HCT116 (cell line): Measurements from ENCODE around the gene ILF2. TPM values are rescaled to one million over a fixed set of nuclear protein-coding genes. Genes with fewer than 3 reads are reported as not detected.

Experiments
- ATAC-seq: fragments of 200-7000 bp; cut with Tn5 transposase; 2 replicates; pipeline ENCODE4 v1.9.1; 2020; ENCODE audit warnings: mild to moderate bottlenecking, moderate library complexity
- BruUV-seq: library from RNA; stranded (reverse); fragments of 400-500 nt; replicated peaks from 2 replicates; lab custom pipeline; 2021; lab: Mats Ljungman, UMichigan
- CTCF ChIA-PET: fragments of 300-600 bp; sonication (Branson Sonifier 250); formaldehyde crosslinking; loops from one replicate; lab custom pipeline; 2021; ENCODE audit warnings: antibody characterized with exemption; lab: Charles Lee
- POLR2A ChIA-PET: fragments of 300-600, 350-600 bp; sonication (Branson Sonifier 250); formaldehyde crosslinking; loops from one replicate; lab custom pipeline; 2021; ENCODE audit warnings: antibody characterized with exemption; lab: Charles Lee
- RAD21 ChIA-PET, 2 experiments: fragments of 300-600 bp; sonication (Branson Sonifier 250); formaldehyde crosslinking; loops; one replicate each; lab custom pipeline; 2023; ENCODE audit warnings: low total read pairs in 2 of 2; ENCODE audit not compliant: uncharacterized antibody in 2 of 2, unreplicated experiment in 2 of 2, low non-redundant PET in 1 of 2; lab: Charles Lee
- DNase-seq: peaks from one replicate; pipeline ENCODE4 v3.0.0-alpha.2; 2010; ENCODE audit warnings: low read depth, low spot score
- H2AFZ ChIP-seq: fragments of 200-600 bp; shearing (Covaris generic), sonication (generic); 2 replicates; pipeline ENCODE4 v1.6.1; 2017; ENCODE audit warnings: low read depth, mixed run types, mixed read lengths, antibody characterized with exemption, low read length; ENCODE audit not compliant: poor library complexity, severe bottlenecking
- H3K27ac ChIP-seq: 2 replicates; pipeline ENCODE4 v1.5.1; 2012; ENCODE audit warnings: low read depth, low read length
- H3K27me3 ChIP-seq: fragments of 200-600 bp; sonication (generic); 2 replicates; pipeline ENCODE4 v1.6.1; 2016; ENCODE audit warnings: mixed run types, low read length, mixed read lengths; ENCODE audit not compliant: insufficient read depth
- H3K36me3 ChIP-seq, 2 experiments: fragments of 200-500 bp in 1 of 2; fragments of 200-600 bp in 1 of 2; sonication (Bioruptor generic) in 1 of 2; sonication (generic) in 1 of 2; 2 replicates each; pipeline versions ENCODE4 v1.5.1 to v1.6.1; 2014 to 2016; ENCODE audit warnings: low read length in 2 of 2, inconsistent platforms in 1 of 2, mixed read lengths in 1 of 2, mixed run types in 1 of 2; ENCODE audit not compliant: insufficient read depth in 2 of 2, control insufficient read depth in 1 of 2
- H3K4me1 ChIP-seq, 2 experiments: fragments of 200-600 bp in 1 of 2; sonication (generic) in 1 of 2; 2 replicates each; pipeline versions ENCODE4 v1.5.1 to v1.6.1; 2012 to 2017; ENCODE audit warnings: low read length in 2 of 2, inconsistent platforms in 1 of 2, mild to moderate bottlenecking in 1 of 2, mixed read lengths in 1 of 2, mixed run types in 1 of 2, moderate library complexity in 1 of 2; ENCODE audit not compliant: insufficient read depth in 2 of 2, control insufficient read depth in 1 of 2
- H3K4me2 ChIP-seq: fragments of 200-600 bp; sonication (generic); 2 replicates; pipeline ENCODE4 v1.6.1; 2017; ENCODE audit warnings: mixed run types, low read length, mixed read lengths
- H3K4me3 ChIP-seq, 2 experiments: fragments of 200-600 bp in 1 of 2; sonication (generic) in 1 of 2; replicated peaks in 1 of 2; 2 replicates each; pipeline ENCODE4 v1.5.1; 2011 to 2016; ENCODE audit warnings: low read length in 2 of 2, control low read depth in 1 of 2, low read depth in 1 of 2, mild to moderate bottlenecking in 1 of 2, mixed read lengths in 1 of 2, mixed run types in 1 of 2
- H3K79me2 ChIP-seq: fragments of 200-600 bp; sonication (generic); 2 replicates; pipeline ENCODE4 v1.6.1; 2017; ENCODE audit warnings: mild to moderate bottlenecking, mixed run types, low read length, moderate library complexity, mixed read lengths; ENCODE audit not compliant: insufficient read depth
- H3K9ac ChIP-seq: fragments of 200-600 bp; sonication (generic); 2 replicates; pipeline ENCODE4 v1.6.1; 2016; ENCODE audit warnings: low read length, mixed read lengths
- H3K9me2 ChIP-seq: fragments of 200-600 bp; sonication (generic), shearing (Covaris generic); 2 replicates; pipeline ENCODE4 v1.6.1; 2017; ENCODE audit warnings: mixed run types, mild to moderate bottlenecking, moderate library complexity; ENCODE audit not compliant: insufficient read depth
- H3K9me3 ChIP-seq, 2 experiments: fragments of 200-500 bp in 1 of 2; fragments of 200-600 bp in 1 of 2; sonication (Bioruptor generic) in 1 of 2; sonication (generic) in 1 of 2; 2 replicates each; pipeline ENCODE4 v1.6.1; 2014 to 2017; ENCODE audit warnings: low read length in 2 of 2, mixed read lengths in 2 of 2, inconsistent platforms in 1 of 2, low read depth in 1 of 2, mild to moderate bottlenecking in 1 of 2, mixed run types in 1 of 2, moderate library complexity in 1 of 2; ENCODE audit not compliant: control insufficient read depth in 1 of 2, insufficient read depth in 1 of 2
- H4K20me1 ChIP-seq: fragments of 200-600 bp; sonication (generic), shearing (Covaris generic); 2 replicates; pipeline ENCODE4 v1.6.1; 2017; ENCODE audit warnings: mixed run types, mild to moderate bottlenecking, moderate library complexity; ENCODE audit not compliant: insufficient read depth
- EGR1 ChIP-seq: IDR thresholded peaks from 2 replicates; pipeline ENCODE4 v1.6.1; 2012; ENCODE audit warnings: low read depth
- EZH2 ChIP-seq: fragments of 200-600 bp; sonication (generic); IDR thresholded peaks from 2 replicates; pipeline ENCODE4 v1.6.1; 2017; ENCODE audit warnings: antibody characterized with exemption, mixed run types
- JUND ChIP-seq: IDR thresholded peaks from 2 replicates; pipeline ENCODE4 v1.6.1; 2012
- POLR2AphosphoS5 ChIP-seq: IDR thresholded peaks from 2 replicates; pipeline ENCODE4 v1.6.1; 2011; ENCODE audit warnings: mild to moderate bottlenecking, low read depth, low read length, moderate library complexity
- RAD21 ChIP-seq: IDR thresholded peaks from 2 replicates; pipeline ENCODE4 v1.6.1; 2012; ENCODE audit warnings: low read depth, mild to moderate bottlenecking
- SIN3A ChIP-seq: IDR thresholded peaks from 2 replicates; pipeline ENCODE4 v1.6.1; 2012; ENCODE audit warnings: low read depth
- SRF ChIP-seq: IDR thresholded peaks from 2 replicates; pipeline ENCODE4 v1.6.1; 2012; ENCODE audit warnings: low read depth
- TCF7L2 ChIP-seq: IDR thresholded peaks from 2 replicates; pipeline ENCODE4 v1.7.0; 2011; ENCODE audit warnings: borderline replicate concordance, inconsistent platforms; ENCODE audit not compliant: insufficient read depth, insufficient read length; ENCODE audit errors: extremely low read depth
- YY1 ChIP-seq: IDR thresholded peaks from 2 replicates; pipeline ENCODE4 v1.6.1; 2011; ENCODE audit warnings: low read length, low read depth, moderate library complexity, mild to moderate bottlenecking; ENCODE audit not compliant: insufficient replicate concordance; ENCODE audit errors: extremely low read depth
- ZNF274 ChIP-seq: fragments of 200-500 bp; sonication (Bioruptor generic); IDR thresholded peaks from 2 replicates; pipeline ENCODE4 v1.6.1; 2014; ENCODE audit warnings: mild to moderate bottlenecking, low read depth, low read length, inconsistent platforms
- intact Hi-C: fragments of 100-400 bp; cut with micrococcal nuclease; formaldehyde crosslinking; loops from 2 replicates; pipeline ENCODE4 v1.10.0; 2022
- total RNA-seq: library from RNA; stranded (reverse); gene quantifications from one replicate; pipeline ENCODE4 v1.2.1, GENCODE V29; 2021; ENCODE audit not compliant: unreplicated experiment
- TF ChIP-seq, protein P1 (sequence below): IDR thresholded peaks from 2 replicates; pipeline ENCODE4 v1.6.1; 2012
- TF ChIP-seq, protein P2 (sequence below): IDR thresholded peaks from 2 replicates; pipeline ENCODE4 v1.6.1; 2011; ENCODE audit warnings: mild to moderate bottlenecking, low read length, moderate library complexity; ENCODE audit not compliant: insufficient replicate concordance; ENCODE audit errors: extremely low read depth
- TF ChIP-seq, protein P3 (sequence below), 3 experiments: fragments of 200-600 bp in 1 of 3; sonication (generic) in 1 of 3; IDR thresholded peaks in 2 of 3; conservative IDR thresholded peaks in 1 of 3; 2 replicates each; pipeline ENCODE4 v1.5.1; 2012 to 2017; ENCODE audit warnings: low read depth in 2 of 3, low read length in 2 of 3, antibody characterized with exemption in 1 of 3, borderline replicate concordance in 1 of 3, control low read depth in 1 of 3, mild to moderate bottlenecking in 1 of 3, mixed read lengths in 1 of 3, mixed run types in 1 of 3, moderate library complexity in 1 of 3; ENCODE audit not compliant: insufficient read depth in 1 of 3

ILF2 gene
- total RNA-seq, 1 experiment from 2014 or later: 335 TPM

DNA sequence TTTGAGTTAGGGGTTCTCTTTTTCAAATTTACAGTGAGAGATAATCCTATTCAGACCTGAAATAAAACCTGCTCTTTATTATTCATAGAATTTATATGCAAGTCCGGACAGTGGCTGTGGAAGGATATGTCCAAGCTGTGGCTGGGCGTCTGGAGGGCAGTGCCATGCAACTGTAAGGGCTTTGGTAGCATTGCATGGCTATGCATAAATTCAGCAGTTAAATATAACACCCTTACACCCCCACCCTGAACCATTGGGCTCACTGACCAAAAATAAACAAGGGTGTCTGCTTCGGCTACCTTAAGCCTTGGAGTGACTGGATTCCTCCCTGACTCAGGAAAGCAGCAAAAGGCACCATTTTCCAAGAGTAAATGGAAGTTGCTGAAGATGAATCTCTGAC is 31.5 kb downstream of the ILF2 start:
- H4K20me1 ChIP-seq: peaks cover 10% of the 10 kb centered on the region; the same call in 1 of the 2 replicates
- ChIA-PET CTCF (no interaction called here), POLR2A (interaction anchor here (1.0 kb wide), 1 partner anchor 24 kb away, joined by 3 read pairs; the partner anchor contains the start of gene S100A14), RAD21 (no interaction called here)
- BruUV-seq: no TSS peak
- peaks cover 3 to 9% of the 10 kb centered on the region in 2 experiments for H3K4me1 ChIP-seq
- peaks cover 72 to 82% of the 10 kb centered on the region in 2 experiments for H3K36me3 ChIP-seq
- H3K9me3 ChIP-seq: no peaks in the 10 kb centered on the region
- peaks cover 100% of the 10 kb centered on the region for H3K79me2 ChIP-seq
- no peak overlapping the region for H3K27ac ChIP-seq
- intact Hi-C loops: no loop called here
- H3K4me3 ChIP-seq: no peak overlapping the region
- DNase-seq (no peak), ATAC-seq (no peak)
- H3K9ac ChIP-seq: no peak overlapping the region
- H3K4me2 ChIP-seq: no peak overlapping the region
- no peaks in the 10 kb centered on the region for H3K9me2 ChIP-seq
- TF ChIP-seq EGR1: no peak
- TF ChIP-seq, protein P1, sequence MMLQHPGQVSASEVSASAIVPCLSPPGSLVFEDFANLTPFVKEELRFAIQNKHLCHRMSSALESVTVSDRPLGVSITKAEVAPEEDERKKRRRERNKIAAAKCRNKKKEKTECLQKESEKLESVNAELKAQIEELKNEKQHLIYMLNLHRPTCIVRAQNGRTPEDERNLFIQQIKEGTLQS: no peak
- TF ChIP-seq POLR2AphosphoS5: no peak
- no peak for TF ChIP-seq TCF7L2
- TF ChIP-seq, protein P2, sequence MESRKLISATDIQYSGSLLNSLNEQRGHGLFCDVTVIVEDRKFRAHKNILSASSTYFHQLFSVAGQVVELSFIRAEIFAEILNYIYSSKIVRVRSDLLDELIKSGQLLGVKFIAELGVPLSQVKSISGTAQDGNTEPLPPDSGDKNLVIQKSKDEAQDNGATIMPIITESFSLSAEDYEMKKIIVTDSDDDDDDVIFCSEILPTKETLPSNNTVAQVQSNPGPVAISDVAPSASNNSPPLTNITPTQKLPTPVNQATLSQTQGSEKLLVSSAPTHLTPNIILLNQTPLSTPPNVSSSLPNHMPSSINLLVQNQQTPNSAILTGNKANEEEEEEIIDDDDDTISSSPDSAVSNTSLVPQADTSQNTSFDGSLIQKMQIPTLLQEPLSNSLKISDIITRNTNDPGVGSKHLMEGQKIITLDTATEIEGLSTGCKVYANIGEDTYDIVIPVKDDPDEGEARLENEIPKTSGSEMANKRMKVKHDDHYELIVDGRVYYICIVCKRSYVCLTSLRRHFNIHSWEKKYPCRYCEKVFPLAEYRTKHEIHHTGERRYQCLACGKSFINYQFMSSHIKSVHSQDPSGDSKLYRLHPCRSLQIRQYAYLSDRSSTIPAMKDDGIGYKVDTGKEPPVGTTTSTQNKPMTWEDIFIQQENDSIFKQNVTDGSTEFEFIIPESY: no peak
- no peak for TF ChIP-seq SIN3A
- TF ChIP-seq YY1: no peak
- no peak for TF ChIP-seq ZNF274
- TF ChIP-seq JUND: no peak
- TF ChIP-seq, protein P3, sequence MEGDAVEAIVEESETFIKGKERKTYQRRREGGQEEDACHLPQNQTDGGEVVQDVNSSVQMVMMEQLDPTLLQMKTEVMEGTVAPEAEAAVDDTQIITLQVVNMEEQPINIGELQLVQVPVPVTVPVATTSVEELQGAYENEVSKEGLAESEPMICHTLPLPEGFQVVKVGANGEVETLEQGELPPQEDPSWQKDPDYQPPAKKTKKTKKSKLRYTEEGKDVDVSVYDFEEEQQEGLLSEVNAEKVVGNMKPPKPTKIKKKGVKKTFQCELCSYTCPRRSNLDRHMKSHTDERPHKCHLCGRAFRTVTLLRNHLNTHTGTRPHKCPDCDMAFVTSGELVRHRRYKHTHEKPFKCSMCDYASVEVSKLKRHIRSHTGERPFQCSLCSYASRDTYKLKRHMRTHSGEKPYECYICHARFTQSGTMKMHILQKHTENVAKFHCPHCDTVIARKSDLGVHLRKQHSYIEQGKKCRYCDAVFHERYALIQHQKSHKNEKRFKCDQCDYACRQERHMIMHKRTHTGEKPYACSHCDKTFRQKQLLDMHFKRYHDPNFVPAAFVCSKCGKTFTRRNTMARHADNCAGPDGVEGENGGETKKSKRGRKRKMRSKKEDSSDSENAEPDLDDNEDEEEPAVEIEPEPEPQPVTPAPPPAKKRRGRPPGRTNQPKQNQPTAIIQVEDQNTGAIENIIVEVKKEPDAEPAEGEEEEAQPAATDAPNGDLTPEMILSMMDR (IDR thresholded peaks at IDR 0.05 in 2 of 3, conservative IDR thresholded peaks at IDR 0.05 in 1 of 3; ENCODE audit: borderline replicate concordance in 1 of 3, insufficient read depth in 1 of 3, low read depth in 2 of 3, low read length in 2 of 3): no peak
- TF ChIP-seq EZH2: no peak
- TF ChIP-seq RAD21: no peak
- TF ChIP-seq SRF: no peak
- TF ChIP-seq, all 23 proteins: peak for 0
- Histone ChIP-seq H3K27me3 (no peaks in the 10 kb centered on the region), H2AFZ (no peak overlapping the region)
